ENCODE measurements around the gene RNF112.
"Not testable (repeated sequence)": the region's sequence is repeated elsewhere in the genome, so short reads cannot be mapped to it uniquely, and the experiment has no call there.

The RNF112 gene

GRCh38 chr17:19442731-19443130 lies 31.7 kb downstream of the RNF112 start:
- in situ Hi-C loops (cut with MboI; ENCODE audit: low sequenced_read_pairs), result loop anchor here (10.0 kb wide), 1 partner anchor 78 kb away; the partner anchor contains the start of gene B9D1

GRCh38 chr17:19443148-19443547 lies 32.1 kb downstream of the RNF112 start:
- in situ Hi-C loops (cut with MboI; ENCODE audit: low sequenced_read_pairs), result loop anchor here (10.0 kb wide), 1 partner anchor 78 kb away; the partner anchor contains the start of gene B9D1

- in situ Hi-C loops (cut with MboI; ENCODE audit: low sequenced_read_pairs), result loop anchor here (10.0 kb wide), 1 partner anchor 80 kb away; the partner anchor contains the start of gene B9D1
Measured at GRCh38 chr17:19445105-19445504, 34.1 kb downstream of the RNF112 start.

GRCh38 chr17:19446577-19446976 lies 35.5 kb downstream of the RNF112 start:
- in situ Hi-C loops (cut with MboI; ENCODE audit: low sequenced_read_pairs), result loop anchor here (10.0 kb wide), 1 partner anchor 82 kb away; the partner anchor contains the start of gene B9D1

GRCh38 chr17:19447085-19447583 lies 36.1 kb downstream of the RNF112 start:
- in situ Hi-C loops (cut with MboI; ENCODE audit: low sequenced_read_pairs), result loop anchor here (10.0 kb wide), 1 partner anchor 82 kb away; the partner anchor contains the start of gene B9D1

GRCh38 chr17:19448341-19449268 lies 37.6 kb downstream of the RNF112 start:
- in situ Hi-C loops (cut with MboI; ENCODE audit: low sequenced_read_pairs), result loop anchor here (10.0 kb wide), 1 partner anchor 84 kb away; the partner anchor contains the start of gene B9D1

- in situ Hi-C loops (cut with MboI; ENCODE audit: low sequenced_read_pairs), result loop anchor here (10.0 kb wide), 1 partner anchor 85 kb away; the partner anchor contains the start of gene B9D1
Measured at GRCh38 chr17:19449656-19450055, 38.6 kb downstream of the RNF112 start.

- in situ Hi-C loops (cut with MboI; ENCODE audit: low sequenced_read_pairs), result no loop called here
Measured at GRCh38 chr17:19453296-19453695, 42.3 kb downstream of the RNF112 start.

- in situ Hi-C loops (cut with MboI; ENCODE audit: low sequenced_read_pairs), result no loop called here
Measured at GRCh38 chr17:19454074-19454473, 43.0 kb downstream of the RNF112 start.

GRCh38 chr17:19456016-19456927 lies 45.2 kb downstream of the RNF112 start:
- in situ Hi-C loops (cut with MboI; ENCODE audit: low sequenced_read_pairs), result no loop called here

- in situ Hi-C loops (cut with MboI; ENCODE audit: low sequenced_read_pairs), result no loop called here
Measured at GRCh38 chr17:19457046-19457445, 46.0 kb downstream of the RNF112 start.

- in situ Hi-C loops (cut with MboI; ENCODE audit: low sequenced_read_pairs), result no loop called here
Measured at GRCh38 chr17:19457830-19458271, 46.8 kb downstream of the RNF112 start.

- in situ Hi-C loops (cut with MboI; ENCODE audit: low sequenced_read_pairs), result not testable (repeated sequence)
Measured at GRCh38 chr17:19458481-19458880, 47.4 kb downstream of the RNF112 start.

- in situ Hi-C loops (cut with MboI; ENCODE audit: low sequenced_read_pairs), result not testable (repeated sequence)
Measured at GRCh38 chr17:19459018-19459655, 48.1 kb downstream of the RNF112 start.

- in situ Hi-C loops (cut with MboI; ENCODE audit: low sequenced_read_pairs), result no loop called here
Measured at GRCh38 chr17:19460700-19461099, 49.7 kb downstream of the RNF112 start.

- in situ Hi-C loops (cut with MboI; ENCODE audit: low sequenced_read_pairs), result no loop called here
Measured at GRCh38 chr17:19461116-19461515, 50.1 kb downstream of the RNF112 start.

GRCh38 chr17:19461681-19462080 lies 50.6 kb downstream of the RNF112 start:
- in situ Hi-C loops (cut with MboI; ENCODE audit: low sequenced_read_pairs), result no loop called here

GRCh38 chr17:19462456-19463035 lies 51.5 kb downstream of the RNF112 start:
- in situ Hi-C loops (cut with MboI; ENCODE audit: low sequenced_read_pairs), result not testable (repeated sequence)
